IMR-90 (cell line): Measurements from ENCODE around the gene NUDCD3. TPM values are rescaled to one million over a fixed set of nuclear protein-coding genes. Genes with fewer than 3 reads are reported as not detected.

Experiments used
- ATAC-seq: fragments of 200-7000 bp; cut with Tn5 transposase; 2 replicates; pipeline ENCODE4 v1.9.1; 2020; ENCODE audit warnings: low read depth, mild to moderate bottlenecking, moderate library complexity
- BruUV-seq: library from RNA; stranded (reverse); fragments of 400-500 nt; replicated peaks from 2 replicates; lab custom pipeline; 2021; lab: Mats Ljungman, UMichigan
- CTCF ChIA-PET: fragments of 300-600 bp; formaldehyde crosslinking; extraction: SDS; loops from one replicate; lab custom pipeline; 2021; ENCODE audit warnings: antibody characterized with exemption; lab: Yijun Ruan, JAX
- POLR2A ChIA-PET: fragments of 300-600 bp; sonication (Branson Sonifier 250); formaldehyde crosslinking; loops from one replicate; lab custom pipeline; 2022; ENCODE audit warnings: antibody characterized with exemption; ENCODE audit not compliant: unreplicated experiment; lab: Charles Lee
- DNase-seq: peaks from one replicate; pipeline ENCODE4 v3.0.0; 2013
- H2AFZ ChIP-seq: replicated peaks from 2 replicates; pipeline ENCODE3; 2013; ENCODE audit warnings: low read length, mild to moderate bottlenecking; ENCODE audit not compliant: poor library complexity
- H2AK5ac ChIP-seq: 2 replicates; pipeline ENCODE4 v1.6.1; 2013; ENCODE audit warnings: low read depth, low read length, inconsistent platforms
- H2AK9ac ChIP-seq: replicated peaks from 2 replicates; pipeline ENCODE3; 2013; ENCODE audit warnings: mild to moderate bottlenecking, low read depth, low read length, moderate library complexity; ENCODE audit not compliant: poor library complexity
- H2BK120ac ChIP-seq: 2 replicates; pipeline ENCODE4 v1.6.1; 2013; ENCODE audit warnings: low read depth, low read length, inconsistent platforms
- H2BK15ac ChIP-seq: 3 replicates; pipeline ENCODE4 v1.6.1; 2013; ENCODE audit warnings: low read depth, low read length, inconsistent platforms
- H2BK20ac ChIP-seq: 2 replicates; pipeline ENCODE4 v1.6.1; 2013; ENCODE audit warnings: low read depth, mild to moderate bottlenecking, inconsistent platforms, low read length, moderate library complexity
- H2BK5ac ChIP-seq: 2 replicates; pipeline ENCODE4 v1.6.1; 2013; ENCODE audit warnings: mild to moderate bottlenecking, low read depth, low read length, inconsistent platforms; ENCODE audit not compliant: poor library complexity, severe bottlenecking
- H3K14ac ChIP-seq: replicated peaks from 2 replicates; pipeline ENCODE4 v1.6.1; 2013; ENCODE audit warnings: low read depth, low read length, inconsistent platforms
- H3K18ac ChIP-seq: 2 replicates; pipeline ENCODE4 v1.6.1; 2013; ENCODE audit warnings: low read depth, low read length, control low read depth
- H3K23ac ChIP-seq: 2 replicates; pipeline ENCODE4 v1.6.1; 2013; ENCODE audit warnings: low read depth, low read length, inconsistent platforms
- H3K27ac ChIP-seq: 2 replicates; pipeline ENCODE4 v1.5.1; 2013; ENCODE audit warnings: mild to moderate bottlenecking, control low read depth, low read length; ENCODE audit not compliant: insufficient read depth
- H3K27me3 ChIP-seq: 2 replicates; pipeline ENCODE4 v1.6.1; 2013; ENCODE audit warnings: low read length; ENCODE audit not compliant: control insufficient read depth, insufficient read depth
- H3K36me3 ChIP-seq: 2 replicates; pipeline ENCODE4 v1.6.1; 2013; ENCODE audit warnings: low read length, mixed read lengths; ENCODE audit not compliant: control insufficient read depth, insufficient read depth
- H3K4ac ChIP-seq: 2 replicates; pipeline ENCODE4 v1.6.1; 2013; ENCODE audit warnings: low read depth, low read length, inconsistent platforms
- H3K4me1 ChIP-seq: 2 replicates; pipeline ENCODE4 v1.6.1; 2013; ENCODE audit warnings: low read length, mixed read lengths; ENCODE audit not compliant: control insufficient read depth, insufficient read depth
- H3K4me2 ChIP-seq: 2 replicates; pipeline ENCODE4 v1.6.1; 2013; ENCODE audit warnings: low read depth, mild to moderate bottlenecking, control low read depth, low read length, moderate library complexity
- H3K4me3 ChIP-seq: 2 replicates; pipeline ENCODE4 v1.5.1; 2013; ENCODE audit warnings: low read depth, mild to moderate bottlenecking, control low read depth, low read length, moderate library complexity; ENCODE audit not compliant: insufficient read depth
- H3K56ac ChIP-seq: 2 replicates; pipeline ENCODE4 v1.6.1; 2013; ENCODE audit warnings: low read length, inconsistent platforms; ENCODE audit not compliant: insufficient read depth; ENCODE audit errors: extremely low read depth
- H3K79me1 ChIP-seq, 2 experiments: 2 replicates each; pipeline ENCODE4 v1.6.1; 2013; ENCODE audit warnings: low read length in 2 of 2, inconsistent platforms in 1 of 2, low read depth in 1 of 2
- H3K9ac ChIP-seq: 2 replicates; pipeline ENCODE4 v1.6.1; 2013; ENCODE audit warnings: low read depth, low read length, control low read depth
- H3K9me1 ChIP-seq: 2 replicates; pipeline ENCODE4 v1.6.1; 2013; ENCODE audit warnings: low read length, inconsistent platforms; ENCODE audit not compliant: insufficient read depth
- H3K9me3 ChIP-seq: 2 replicates; pipeline ENCODE4 v1.6.1; 2013; ENCODE audit warnings: low read length; ENCODE audit not compliant: control insufficient read depth, insufficient read depth
- H4K20me1 ChIP-seq: 2 replicates; pipeline ENCODE4 v1.6.1; 2013; ENCODE audit warnings: low read length, inconsistent platforms; ENCODE audit not compliant: insufficient read depth
- H4K5ac ChIP-seq: 2 replicates; pipeline ENCODE4 v1.6.1; 2013; ENCODE audit warnings: mild to moderate bottlenecking, low read depth, low read length, control low read depth
- H4K8ac ChIP-seq, 2 experiments: 2 replicates each; pipeline ENCODE4 v1.6.1; 2013; ENCODE audit warnings: low read depth in 2 of 2, low read length in 2 of 2, control low read depth in 1 of 2, inconsistent platforms in 1 of 2
- H4K91ac ChIP-seq: 2 replicates; pipeline ENCODE4 v1.6.1; 2013; ENCODE audit warnings: low read depth, low read length, inconsistent platforms; ENCODE audit not compliant: insufficient read depth
- CEBPB ChIP-seq: IDR thresholded peaks from 2 replicates; pipeline ENCODE4 v1.6.1; 2012; ENCODE audit warnings: low read depth, low read length, improper control_type of control experiment
- MXI1 ChIP-seq: IDR thresholded peaks from 2 replicates; pipeline ENCODE4 v1.6.1; 2012; ENCODE audit warnings: low read depth, mild to moderate bottlenecking, low read length, moderate library complexity, borderline replicate concordance
- WGBS, 2 experiments: methylation state at CpG; one replicate each; pipeline versions ENCODE4 v1.1.5 to v1.1.7; 2013; ENCODE audit warnings: missing lambda C conversion rate in 2 of 2; ENCODE audit not compliant: insufficient read length in 1 of 2; ENCODE audit errors: extremely low coverage in 2 of 2; 5-methylcytosine and 5-hydroxymethylcytosine counted together
- dilution Hi-C: fragments of 300-500 bp; cut with HindIII; formaldehyde crosslinking; loops from one replicate; pipeline ENCODE4 v1.14.3; 2018; ENCODE audit warnings: low sequenced_read_pairs; ENCODE audit not compliant: unreplicated experiment
- in situ Hi-C: fragments of 300-500 bp; cut with MboI; formaldehyde crosslinking; loops from 3 replicates; pipeline ENCODE4 v1.14.3; 2019; ENCODE audit warnings: low sequenced_read_pairs, inconsistent platforms, mixed read lengths
- intact Hi-C: fragments of 100-400 bp; cut with micrococcal nuclease; formaldehyde crosslinking; loops from 2 replicates; pipeline ENCODE4 v1.10.0; 2022
- polyA plus RNA-seq, 3 experiments: library from polyadenylated mRNA; depleted of rRNA; stranded (reverse); fragments of >200 nt; gene quantifications; 2 replicates each; pipeline ENCODE4 v1.2.3, GENCODE V29; 2012; ENCODE audit warnings: low replicate concordance in 1 of 3
- total RNA-seq: library from RNA; depleted of rRNA; stranded (reverse); fragments of >200 nt; gene quantifications from 2 replicates; pipeline ENCODE4 v1.2.3, GENCODE V29; 2012

Gene NUDCD3
- total and polyA plus RNA-seq, 2 of the 4 experiments (the other 2 are of a cell fraction): 49.5 to 76.0 TPM

- Histone ChIP-seq H4K5ac (no peak overlapping the region), H2BK5ac (no peak overlapping the region), H3K27ac (no peak overlapping the region), H3K36me3 (no peaks in the 10 kb centered on the region), H4K20me1 (no peaks in the 10 kb centered on the region), H3K23ac (no peak overlapping the region), H2AFZ (no peak overlapping the region), H2BK15ac (no peak overlapping the region), H4K91ac (no peak overlapping the region), H3K4me3 (no peak overlapping the region), H3K4me1 (peaks cover 1% of the 10 kb centered on the region; the same call in 1 of the 2 replicates), H3K27me3 (peaks cover 16% of the 10 kb centered on the region), H2BK120ac (no peak overlapping the region), H3K4me2 (no peak overlapping the region), H3K56ac (no peak overlapping the region), H2BK20ac (no peak overlapping the region), H2AK9ac (no peak overlapping the region), H3K18ac (no peak overlapping the region), H3K9ac (no peak overlapping the region), H3K14ac (no peak overlapping the region), H3K9me3 (peaks cover 7% of the 10 kb centered on the region), H3K9me1 (no peaks in the 10 kb centered on the region), H4K8ac (no peak overlapping the region), H2AK5ac (no peak overlapping the region), H3K79me1 (no peaks in the 10 kb centered on the region), H3K4ac (no peak overlapping the region)
- ATAC-seq (no peak), DNase-seq (no peak)
- in situ Hi-C loops: no loop called here
- BruUV-seq: no TSS peak
- CTCF ChIA-PET: no interaction called here
- dilution Hi-C loops: no loop called here
- POLR2A ChIA-PET: no interaction called here
- peak; percentile 71 for TF ChIP-seq CEBPB
- no peak for TF ChIP-seq MXI1
- intact Hi-C loops: no loop called here
- WGBS, 2 experiments: no CpG with 5 or more reads among the region's 2 CpGs
Measured at GRCh38 chr7:44346063-44346462, 144.4 kb downstream of the NUDCD3 start.
